GM19035 (cell line): ENCODE results near the gene GATA3.

Experiments
- ATAC-seq: cut with Tn5 transposase; IDR thresholded peaks from one replicate; pipeline ENCODE4 v1.9.1; 2021; ENCODE audit not compliant: unreplicated experiment

The GATA3 gene

DNA sequence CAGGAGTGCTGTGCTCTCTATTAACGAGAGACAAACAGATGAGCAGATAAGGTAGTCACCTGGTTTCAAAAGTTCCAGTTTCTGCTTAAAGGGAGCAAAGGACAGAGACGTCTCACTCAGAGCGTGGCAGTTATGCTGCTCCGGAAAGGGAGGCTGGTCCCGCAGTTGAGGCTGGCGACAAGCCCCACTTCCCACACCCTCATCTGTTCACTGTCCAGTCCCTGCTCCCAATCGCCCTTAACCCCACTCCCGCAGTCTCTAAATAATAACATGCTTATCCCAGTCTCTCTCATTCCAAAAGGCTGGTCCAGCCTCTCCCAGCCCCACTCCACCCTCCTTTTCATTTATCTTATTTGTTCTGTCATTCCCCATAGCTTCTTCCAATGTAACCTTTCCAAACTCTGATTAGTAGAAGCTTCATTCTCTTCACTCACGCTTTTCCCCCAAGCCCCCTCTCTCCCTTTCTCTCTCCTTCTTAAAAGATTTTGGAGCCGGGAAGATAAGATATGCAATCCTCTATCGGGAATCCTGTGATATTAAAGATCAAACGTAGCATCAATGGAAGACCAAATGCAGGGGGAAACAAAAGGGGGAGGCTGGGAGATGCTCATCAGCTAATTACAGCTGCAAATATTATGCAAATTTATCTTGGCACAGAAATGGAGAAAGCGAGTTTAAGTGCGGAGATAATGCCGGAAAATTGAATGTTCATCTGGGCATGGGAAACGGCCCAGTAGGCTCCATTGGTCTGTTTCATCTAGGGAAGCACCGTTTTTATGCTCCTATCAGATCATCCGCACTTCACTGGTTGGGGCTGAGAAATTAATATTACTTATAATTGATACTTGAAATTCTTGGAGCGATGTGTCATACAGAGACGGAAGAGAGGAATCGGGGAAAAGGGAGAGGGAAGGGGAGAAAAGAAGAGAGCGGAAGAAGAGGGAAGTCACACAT, 16.3 kb upstream of the GATA3 start:
- ATAC-seq = no peak

DNA sequence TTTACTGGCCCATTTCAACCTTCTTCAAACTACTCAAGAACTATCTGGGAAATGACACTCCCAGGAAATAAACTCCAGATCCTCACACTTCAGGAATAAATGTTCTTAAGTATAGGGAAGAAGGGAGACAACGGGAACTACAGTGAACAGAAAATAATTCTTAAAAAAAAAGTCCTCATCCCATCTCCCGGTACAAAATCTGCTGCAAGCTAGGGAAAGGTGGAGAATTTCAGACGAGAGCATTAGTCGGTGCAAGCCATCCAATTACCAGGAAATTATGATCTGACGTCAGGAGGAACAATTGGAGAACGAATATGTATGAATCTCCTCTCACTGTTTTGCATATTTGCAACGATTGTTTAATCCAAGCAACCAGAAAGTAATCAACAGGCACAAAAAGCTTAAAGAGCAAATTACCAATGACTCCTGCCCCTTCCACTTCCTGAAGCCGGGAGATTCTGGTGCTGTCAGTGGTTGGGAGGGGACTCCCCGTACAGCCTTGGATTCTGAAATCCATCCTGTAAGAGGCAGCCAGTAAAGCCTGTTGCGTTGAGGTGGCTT, 15.1 kb upstream of the GATA3 start:
- ATAC-seq = no peak

DNA sequence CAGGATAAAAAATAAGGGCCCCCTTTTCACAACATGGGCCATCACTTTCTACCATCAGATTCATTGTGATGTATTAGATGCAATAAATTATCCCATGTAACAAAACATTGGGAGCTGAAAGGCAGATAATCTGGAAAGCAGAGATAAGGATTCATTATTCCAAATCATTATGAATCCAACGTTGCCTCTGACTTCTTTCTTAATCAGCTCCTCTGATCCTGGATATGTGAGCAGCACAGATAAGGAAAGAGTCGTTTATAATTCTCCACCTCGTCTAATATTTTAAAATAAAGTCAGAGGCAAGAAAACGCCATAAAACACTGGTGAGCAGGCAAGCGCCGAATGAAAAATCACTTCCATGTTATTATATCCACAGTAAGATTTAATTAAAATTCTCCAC, 13.8 kb upstream of the GATA3 start:
- no peak for ATAC-seq

DNA sequence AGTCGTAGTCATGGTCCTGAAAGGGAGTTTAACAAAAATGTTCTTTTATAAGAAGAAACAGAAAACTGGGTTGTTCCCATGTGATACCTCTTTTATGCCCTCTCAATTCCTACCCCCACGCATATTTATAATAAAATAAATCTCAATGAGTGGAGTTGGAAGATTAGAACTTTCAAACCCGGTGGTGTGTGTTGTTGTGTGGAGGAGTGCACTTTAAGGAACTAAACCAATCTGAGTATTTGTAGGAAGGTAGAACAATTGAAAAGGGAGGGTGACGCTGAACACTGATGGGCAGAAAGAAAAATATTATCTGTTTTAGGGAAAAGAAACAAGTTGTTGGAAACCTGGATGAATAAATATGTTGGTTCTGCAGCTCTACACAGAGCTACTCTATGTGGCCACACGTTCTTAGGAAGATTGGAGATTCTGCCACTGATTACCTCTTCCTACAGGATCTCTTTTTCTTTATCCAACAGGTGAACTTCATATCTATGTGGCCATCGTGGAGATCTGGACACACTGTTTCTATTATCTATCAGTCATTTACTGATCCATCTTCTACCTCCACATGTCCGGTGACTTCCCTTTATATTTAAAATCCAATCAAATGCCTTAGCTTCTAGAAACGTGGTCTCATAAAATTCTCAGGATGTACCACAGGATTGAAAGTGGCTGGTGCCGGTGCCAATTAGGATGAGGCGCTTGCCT, 13.1 kb upstream of the GATA3 start:
- ATAC-seq = no peak

DNA sequence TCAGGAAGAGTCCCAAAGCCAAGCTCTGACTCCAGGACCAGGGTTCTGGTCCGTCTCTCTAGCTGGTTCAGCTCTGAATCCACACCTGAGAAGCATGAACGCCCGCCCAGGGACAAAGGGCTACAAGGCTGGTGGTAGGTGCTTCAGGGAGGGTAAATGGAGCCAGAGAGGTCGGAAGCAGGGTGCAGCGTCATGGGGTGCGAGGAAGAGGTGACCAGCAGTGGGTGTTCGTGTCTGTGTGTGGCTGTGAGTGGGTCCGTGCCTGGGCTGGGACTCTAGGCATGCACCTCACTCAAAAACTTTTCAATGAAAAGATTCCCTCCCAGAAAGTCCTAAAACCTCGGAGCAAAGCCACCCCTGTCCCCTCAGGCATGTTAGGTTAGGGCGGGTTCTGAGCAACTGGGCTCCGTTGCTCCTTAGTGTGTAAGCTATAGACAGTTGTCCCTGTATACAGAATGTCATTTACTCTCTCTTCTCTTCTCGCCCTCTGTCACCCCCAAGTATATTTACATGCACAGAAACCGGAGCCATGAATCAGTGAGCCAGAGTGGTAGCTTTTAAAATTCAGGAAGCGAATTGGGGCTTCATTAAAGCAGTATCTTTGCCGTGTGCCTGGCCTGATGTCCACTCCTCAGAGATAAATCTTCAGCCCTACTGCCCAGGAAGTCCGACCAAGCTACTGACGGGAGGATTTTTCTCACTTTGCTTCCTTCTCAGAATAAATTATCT, 12.3 kb upstream of the GATA3 start:
- no peak for ATAC-seq

DNA sequence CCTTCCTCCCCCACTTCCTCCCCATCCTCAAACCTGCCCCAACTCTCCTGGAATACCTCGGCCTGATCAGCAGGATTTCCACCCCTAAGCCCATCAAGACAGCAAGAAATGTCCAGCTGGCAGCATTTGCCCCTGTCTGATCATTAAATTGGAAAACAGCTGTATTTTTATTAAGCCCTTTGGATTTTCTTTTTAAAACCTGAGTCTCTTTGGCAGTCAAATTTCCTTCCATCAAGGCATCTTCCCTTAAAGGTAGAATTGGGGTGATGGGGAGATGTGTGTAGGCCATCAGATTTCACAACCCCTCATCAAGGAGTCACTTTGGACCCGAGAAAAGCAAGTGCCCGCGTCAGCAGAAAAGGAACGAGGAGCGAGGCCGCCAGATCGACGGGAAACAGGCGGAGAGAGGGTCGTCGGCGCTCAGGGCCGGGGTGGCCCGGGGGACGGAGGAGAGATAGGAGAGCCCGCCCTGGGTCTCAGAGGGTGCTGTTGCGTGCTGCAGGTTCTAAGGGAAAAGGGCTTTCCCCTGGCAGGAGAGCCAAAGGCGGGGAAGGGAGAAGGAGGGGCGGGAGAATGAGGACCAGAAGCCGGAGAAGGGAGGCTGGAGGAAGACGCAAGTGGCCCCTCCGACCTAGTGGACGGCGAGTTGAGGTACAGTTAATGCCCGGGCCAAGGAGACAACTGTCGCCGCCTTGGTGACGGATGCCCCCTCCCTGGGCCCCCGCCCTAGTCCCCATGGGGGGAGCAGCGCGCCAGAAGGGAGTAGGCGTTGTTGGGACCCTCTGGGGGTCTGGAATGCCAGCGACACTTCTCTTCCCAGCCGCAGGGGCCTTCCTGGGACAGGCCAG, 11.5 kb upstream of the GATA3 start:
- no peak for ATAC-seq

DNA sequence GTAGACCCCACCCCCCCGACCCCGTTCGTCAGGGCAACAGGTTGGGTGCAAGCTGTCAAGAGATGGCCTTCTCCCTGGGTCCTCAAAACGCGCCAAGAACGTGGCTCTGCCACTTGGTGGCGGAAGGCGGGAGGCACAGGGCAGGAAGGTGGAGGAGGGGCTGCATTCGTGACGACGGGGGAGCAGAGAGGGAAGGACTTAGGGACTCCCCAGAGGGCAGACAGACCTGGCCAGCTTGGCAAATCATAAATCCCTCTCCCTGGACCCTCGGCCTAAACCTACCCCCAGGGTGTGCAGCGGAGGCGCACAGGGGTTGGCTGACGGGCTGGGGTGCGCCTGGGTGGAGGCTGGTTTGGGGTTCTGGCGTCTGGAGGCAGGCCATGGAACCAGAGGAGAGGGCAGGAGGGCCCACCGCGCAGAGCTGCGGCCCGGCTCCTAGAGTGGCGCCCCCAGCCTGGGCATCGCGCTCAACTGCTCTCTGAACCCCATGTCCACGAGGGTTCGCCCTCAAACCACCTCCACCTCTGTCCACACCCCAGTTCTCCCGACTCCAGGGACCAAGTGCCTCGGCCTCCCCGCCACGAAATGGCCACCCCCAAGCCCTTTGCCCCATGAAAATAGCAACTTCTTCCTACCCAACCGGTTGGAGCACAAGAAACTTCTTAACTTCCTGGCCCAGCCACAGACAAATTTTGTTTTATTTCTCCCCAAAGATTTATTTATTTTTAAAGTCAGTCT, 10.8 kb upstream of the GATA3 start:
- no peak for ATAC-seq

DNA sequence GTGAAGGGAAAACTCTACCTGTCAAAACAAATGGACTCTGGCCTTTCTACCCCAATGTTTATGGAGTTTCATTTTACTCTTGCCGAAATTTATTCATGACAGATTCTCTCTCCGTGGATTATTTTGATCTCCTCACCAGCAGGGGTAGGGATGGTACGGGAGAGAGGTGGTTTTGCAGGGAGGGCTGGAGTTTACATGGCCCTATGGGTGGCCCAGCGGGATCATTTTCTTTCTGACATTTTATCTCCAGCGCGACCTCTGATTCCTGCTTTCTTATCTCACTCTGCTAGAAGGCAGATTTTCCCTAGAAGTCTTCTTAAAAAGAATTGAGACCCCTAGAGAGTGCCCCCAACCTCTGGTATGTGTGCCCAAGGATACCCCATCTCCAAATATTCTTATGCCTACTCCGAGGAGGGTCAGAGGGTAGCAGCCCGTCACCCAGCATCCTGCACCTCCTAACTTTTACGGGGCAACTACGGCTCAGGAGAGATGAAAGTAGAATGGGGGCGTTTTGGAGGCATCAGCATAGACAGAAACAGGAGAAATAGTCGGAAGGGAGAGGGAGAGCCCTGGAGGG, 10.1 kb upstream of the GATA3 start:
- no peak for ATAC-seq

DNA sequence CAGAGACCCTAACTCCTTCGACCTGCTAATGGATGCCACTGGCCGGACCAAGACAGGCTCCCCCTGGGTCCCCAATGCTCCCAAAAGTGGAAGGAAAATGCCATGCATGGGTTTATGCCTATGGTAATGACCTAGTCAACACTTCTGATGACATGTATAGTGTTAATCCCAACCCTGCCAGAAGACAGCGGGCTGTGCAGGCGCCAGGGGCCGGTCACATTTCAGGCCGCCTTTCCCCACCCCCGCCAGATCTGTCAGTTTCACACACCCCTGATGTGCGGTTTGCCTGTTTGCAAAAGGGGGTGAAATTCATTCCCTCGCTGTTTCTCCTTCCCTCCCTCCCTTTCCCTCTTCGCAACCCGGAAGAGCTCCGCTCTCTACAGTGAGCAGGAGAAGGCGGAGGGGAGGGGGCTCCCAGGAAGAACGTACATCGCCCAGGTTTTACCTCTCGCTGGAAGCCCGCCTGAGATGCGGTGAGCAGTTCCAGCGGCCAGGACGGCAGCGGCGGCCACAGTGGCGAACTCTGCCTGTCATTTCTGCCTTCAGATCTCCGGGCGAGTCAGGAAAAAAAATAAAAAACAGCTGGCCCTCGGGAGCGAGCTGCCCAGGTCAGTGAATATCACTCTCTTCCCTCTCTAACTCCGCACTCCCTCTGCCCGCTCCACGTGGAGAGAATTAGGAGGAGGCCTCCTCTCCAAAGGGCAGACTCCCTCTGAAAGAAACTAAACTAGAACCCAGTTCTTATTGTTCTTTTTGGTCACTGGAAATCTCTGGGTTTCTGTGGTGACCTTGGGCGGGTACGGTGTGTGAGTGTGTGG, 9.4 kb upstream of the GATA3 start:
- ATAC-seq = no peak

DNA sequence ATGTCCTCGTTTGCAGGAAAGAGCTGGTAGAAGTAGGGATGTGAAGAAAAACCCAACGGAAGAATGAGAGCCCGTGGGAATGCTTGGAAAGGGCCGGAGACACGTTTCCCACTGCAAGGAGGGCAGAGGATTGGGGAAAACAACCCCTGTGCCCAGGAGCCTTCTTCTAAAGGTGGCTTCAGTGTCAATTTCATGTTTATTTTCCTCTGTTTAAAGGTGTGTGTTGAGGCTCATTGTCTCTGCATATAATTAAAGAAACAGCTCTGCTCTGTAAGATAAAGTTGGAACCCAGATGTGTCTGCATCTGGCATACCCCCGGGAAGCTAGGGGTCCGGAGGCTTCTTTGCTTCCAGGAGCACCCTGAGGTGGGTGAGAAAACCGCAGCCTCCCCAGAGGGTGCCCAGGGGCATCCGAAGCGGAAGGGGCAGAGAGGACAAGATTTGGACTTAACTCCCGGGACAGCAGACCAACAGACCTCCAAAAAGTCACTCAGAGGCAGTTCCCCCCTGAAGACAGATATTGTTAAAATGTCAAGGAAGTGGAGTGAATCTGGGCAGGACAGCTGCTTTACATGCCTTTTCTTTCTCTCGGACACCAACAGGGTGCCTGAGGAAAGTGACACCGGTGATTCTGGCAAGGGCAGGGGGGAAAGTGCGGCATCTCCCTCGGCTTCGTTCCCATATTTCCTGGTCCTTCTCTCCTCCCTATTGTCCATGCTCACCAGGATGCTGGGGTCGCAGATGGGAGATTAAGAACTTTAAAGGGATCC, 8.6 kb upstream of the GATA3 start:
- no peak for ATAC-seq

DNA sequence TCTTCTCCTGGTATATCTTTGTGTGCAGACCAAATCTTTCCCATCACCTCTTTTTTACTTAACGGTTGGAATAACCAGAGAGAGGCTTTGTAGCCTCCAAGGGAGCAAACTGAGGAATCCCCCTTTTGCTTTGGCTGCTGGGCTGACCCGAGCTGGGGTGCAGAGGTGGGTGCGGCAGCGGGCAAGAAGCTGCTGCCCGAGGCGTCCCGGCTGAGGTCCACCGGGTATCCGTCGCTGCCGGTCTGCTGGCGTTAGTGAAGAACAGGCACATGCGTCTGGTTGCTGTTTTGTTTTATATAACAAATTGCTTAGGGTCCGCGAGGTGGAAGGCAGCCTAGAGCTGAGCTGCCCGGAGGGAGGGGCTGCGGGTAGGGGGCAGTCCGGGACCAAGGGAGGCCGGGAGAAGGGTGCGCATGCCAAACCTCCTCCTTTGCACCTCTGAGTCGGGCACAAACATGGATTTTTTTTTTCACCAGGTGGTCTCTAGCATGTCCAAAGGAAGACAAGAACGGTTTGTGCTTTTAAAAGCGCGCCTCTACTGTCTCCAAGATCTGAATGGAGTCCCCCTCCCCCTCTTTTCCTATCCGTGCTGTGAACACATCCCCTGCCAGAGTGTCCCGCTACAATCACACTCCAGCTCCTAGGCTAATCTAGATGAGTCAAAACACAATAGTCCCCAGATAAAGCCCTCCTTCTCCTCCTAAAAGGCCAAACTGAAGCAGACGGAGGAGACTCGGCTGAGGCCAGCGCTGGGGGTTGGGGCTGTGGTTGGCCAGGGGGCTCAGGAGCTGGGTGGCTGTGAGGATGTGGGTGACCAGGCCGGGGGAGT, 6.8 kb upstream of the GATA3 start:
- ATAC-seq = no peak

DNA sequence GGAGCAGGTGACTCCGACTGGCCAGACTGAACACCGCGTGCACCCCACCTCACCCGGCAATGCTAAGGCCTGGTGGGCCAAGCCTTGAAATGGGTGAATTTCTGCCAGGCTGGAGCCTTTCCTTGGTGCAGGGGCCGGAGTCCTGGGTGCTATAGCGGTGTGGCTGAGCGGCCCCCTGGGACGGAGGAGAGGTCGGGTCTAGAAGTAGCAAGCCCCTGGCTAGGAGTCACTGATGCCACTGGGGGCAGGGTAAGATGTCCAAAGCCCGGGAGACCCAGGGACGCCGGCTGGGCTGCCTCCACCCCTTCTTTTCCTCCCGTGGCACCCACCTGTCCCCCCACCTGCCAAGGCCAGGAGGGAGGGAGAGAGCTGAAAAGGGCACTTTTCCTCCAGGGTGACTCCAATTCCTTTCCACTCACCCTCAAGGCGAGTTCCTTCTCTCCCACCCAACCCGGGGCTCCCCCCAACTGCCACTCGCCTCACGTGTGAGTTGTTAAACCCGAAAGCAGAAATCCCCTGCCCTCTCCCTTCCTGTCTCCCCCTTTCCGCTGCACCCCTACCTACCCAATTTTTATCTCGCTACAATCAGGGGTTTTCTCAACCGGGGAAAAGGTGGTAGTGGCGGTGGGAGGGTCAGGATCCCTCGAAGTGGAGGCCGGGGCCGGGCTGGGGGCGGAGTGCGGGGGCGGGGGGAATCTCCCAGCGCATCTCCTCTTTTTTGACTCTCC, 6.0 kb upstream of the GATA3 start:
- no peak for ATAC-seq

DNA sequence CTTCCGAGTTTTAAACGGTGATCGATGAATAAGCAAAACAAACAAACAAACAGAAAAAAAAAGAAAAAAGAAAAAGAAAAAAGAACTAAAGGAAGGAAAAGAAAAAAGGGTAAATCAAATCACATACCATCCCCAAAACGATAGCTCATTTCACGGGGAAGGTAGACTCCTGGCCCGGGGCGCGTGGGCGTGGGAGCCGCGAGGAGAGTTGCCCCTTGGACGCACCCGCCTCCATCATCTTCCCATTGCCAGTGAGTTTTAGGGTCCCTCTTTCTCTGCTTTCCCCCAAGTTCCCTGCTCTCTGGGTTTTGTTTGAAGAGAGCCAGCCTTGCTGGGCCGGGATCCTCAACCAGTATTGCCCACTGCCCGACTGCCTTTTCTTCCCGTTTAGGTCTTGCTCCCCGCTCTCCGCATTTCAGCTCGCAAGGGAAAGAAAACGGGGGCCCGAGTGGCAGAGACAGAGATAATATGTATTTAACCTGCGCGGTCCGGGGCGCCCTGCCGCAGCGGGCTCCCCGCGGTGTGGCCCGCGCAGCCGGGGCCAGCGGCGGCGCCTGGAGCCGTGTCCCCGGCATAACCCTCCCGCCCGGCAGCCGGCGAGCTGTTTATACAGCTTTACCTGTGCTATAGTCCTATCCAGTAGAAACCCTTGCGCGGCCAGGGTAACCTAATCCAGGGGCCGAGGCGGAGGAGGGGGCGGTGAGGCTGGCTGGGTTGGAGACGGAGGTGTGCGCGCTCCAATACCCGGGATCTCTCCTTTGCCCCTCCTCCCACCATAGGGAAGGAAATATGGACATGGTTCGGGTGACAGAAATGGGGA, 5.2 kb upstream of the GATA3 start:
- ATAC-seq = no peak

DNA sequence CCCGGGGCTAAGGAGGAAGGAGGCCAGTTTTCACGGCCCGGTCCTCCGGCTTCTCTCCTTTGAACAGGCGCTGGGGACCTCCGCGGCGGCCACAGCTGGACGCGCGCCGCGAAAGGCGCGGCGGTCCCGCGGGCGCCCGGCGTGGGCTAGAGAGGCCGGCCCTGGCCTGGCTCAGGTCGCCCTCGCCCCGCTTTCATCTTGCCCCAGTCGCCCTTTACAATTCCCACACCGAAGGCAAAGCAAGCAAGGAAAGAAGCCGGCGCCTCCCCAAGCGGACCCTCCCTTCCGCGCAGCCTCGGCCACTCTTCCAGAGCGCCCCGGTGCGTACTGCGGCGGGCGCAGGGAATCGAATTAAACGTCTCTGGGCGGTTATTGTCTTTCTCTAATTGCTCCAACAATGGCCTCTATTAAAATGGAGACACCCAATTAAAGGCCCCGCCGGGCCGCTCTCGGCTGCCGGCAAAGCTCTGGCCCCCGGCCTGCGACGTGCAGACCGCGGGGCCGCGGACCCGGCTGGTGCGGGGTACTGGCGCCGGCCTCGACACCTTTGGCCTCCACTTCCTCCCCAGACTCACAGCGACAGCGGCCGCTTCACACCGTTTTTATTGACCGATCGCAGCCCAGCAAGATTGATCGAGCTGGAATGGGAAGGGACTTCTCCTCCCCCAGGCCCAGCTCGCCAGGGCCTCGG, 4.5 kb upstream of the GATA3 start:
- no peak for ATAC-seq
